Gastroesophageal sphincter (tissue), 4 donors: ENCODE results near the gene JPT1. TPM values are rescaled to one million over a fixed set of nuclear protein-coding genes. Genes with fewer than 3 reads are reported as not detected.

Source experiments
- ATAC-seq: fragments of 150-250 bp; one replicate; pipeline ENCODE4 v1.9.1; 2016; ENCODE audit warnings: mild to moderate bottlenecking, moderate library complexity
- H3K27ac ChIP-seq, 4 donors: fragments of 200-600 bp; sonication (generic) in 3 of 4; 1 replicate in 3 of 4; 2 replicates in 1 of 4; pipeline ENCODE4 v1.5.1; 2016 to 2019
- H3K27me3 ChIP-seq: fragments of 200-600 bp; sonication (generic); one replicate; pipeline ENCODE4 v1.5.1; 2019
- H3K36me3 ChIP-seq, 2 donors: fragments of 200-600 bp; sonication (generic); one replicate each; pipeline ENCODE4 v1.5.1; 2019; ENCODE audit warnings: control low read depth in 1 of 2
- H3K4me1 ChIP-seq, 3 donors: fragments of 200-600 bp; sonication (generic); 1 replicate in 2 of 3; 2 replicates in 1 of 3; pipeline ENCODE4 v1.5.1; 2016 to 2019; ENCODE audit warnings: control low read depth in 2 of 3
- H3K4me3 ChIP-seq, 2 donors: fragments of 200-600 bp; sonication (generic); one replicate each; pipeline ENCODE4 v1.5.1; 2019; ENCODE audit warnings: mild to moderate bottlenecking in 1 of 2, moderate library complexity in 1 of 2
- H3K9me3 ChIP-seq, 3 donors: fragments of 200-600 bp; sonication (generic); one replicate each; pipeline ENCODE4 v1.5.1; 2017 to 2019; ENCODE audit warnings: control low read depth in 2 of 3
- CTCF ChIP-seq, 4 experiments: fragments of 200-600 bp in 2 of 4; fragments of 450-650 bp in 2 of 4; sonication (generic) in 1 of 4; IDR thresholded peaks; one replicate each; pipeline ENCODE4 v1.5.1; 2017 to 2019; ENCODE audit warnings: antibody characterized with exemption in 4 of 4, mild to moderate bottlenecking in 2 of 4, moderate library complexity in 2 of 4
- EP300 ChIP-seq: sonication (generic); formaldehyde crosslinking; IDR thresholded peaks from one replicate; pipeline ENCODE4 v1.6.1; 2017; ENCODE audit warnings: antibody characterized with exemption, mild to moderate bottlenecking
- POLR2A ChIP-seq, 2 donors: fragments of 450-650 bp; IDR thresholded peaks; one replicate each; pipeline ENCODE4 v1.6.1; 2017; ENCODE audit warnings: antibody characterized with exemption in 2 of 2, mild to moderate bottlenecking in 2 of 2, moderate library complexity in 1 of 2
- POLR2AphosphoS5 ChIP-seq: sonication (generic); formaldehyde crosslinking; IDR thresholded peaks from one replicate; pipeline ENCODE4 v1.6.1; 2017; ENCODE audit warnings: antibody characterized with exemption
- WGBS, 2 donors: methylation state at CpG; one replicate each; pipeline ENCODE4 v1.1.5; 2018; ENCODE audit warnings: low coverage in 1 of 2; 5-methylcytosine and 5-hydroxymethylcytosine counted together
- total RNA-seq, 4 donors: library from RNA; depleted of rRNA; stranded (reverse); fragments of >200 nt; gene quantifications; one replicate each; pipeline ENCODE4 v1.1.0, GENCODE V29; 2016

Gene JPT1
- total RNA-seq, 4 donors from 2014 or later = 9.3 to 48.5 (median 25.0) TPM

DNA sequence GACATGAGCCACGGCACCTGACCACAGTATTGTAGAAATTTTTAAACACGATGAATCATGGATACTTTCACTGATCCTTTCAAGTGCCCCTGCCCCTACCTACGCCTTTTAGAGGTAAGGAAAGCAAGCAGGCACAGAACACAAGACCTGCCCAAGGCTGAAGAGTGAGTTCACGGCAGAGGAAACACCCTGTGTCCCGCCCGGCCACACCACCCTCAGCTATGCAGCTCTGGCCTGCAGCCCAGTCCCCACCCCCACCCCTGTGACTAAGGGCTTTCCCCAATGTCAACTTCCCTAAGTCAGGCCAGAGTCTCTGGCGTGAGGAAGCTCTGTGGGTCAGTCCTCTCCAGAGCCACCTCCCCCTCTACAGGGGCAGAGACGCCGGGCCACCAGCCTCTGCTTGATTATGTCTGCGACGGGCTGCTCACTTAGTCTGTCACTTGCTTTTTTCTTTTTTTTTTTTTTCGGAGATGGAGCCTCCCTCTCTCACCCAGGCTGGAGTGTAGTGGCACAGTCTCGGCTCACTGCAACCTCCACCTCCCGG is 58.2 kb downstream of the JPT1 start:
- 50 to 52% methylated on average over 7 to 11 of the region's 14 CpGs for WGBS, 2 donors
- Histone ChIP-seq H3K4me1 (peaks cover 0 to 24% (median 6%) of the 10 kb centered on the region in 3 donors), H3K27me3 (no peaks in the 10 kb centered on the region), H3K27ac (peak overlapping the region in 1 of 4 donors; percentile 12), H3K9me3 (no peaks in the 10 kb centered on the region), H3K4me3 (no peak overlapping the region), H3K36me3 (peaks cover 0 to 21% of the 10 kb centered on the region in 2 donors)
- TF ChIP-seq POLR2AphosphoS5 (no peak), EP300 (no peak), CTCF (IDR thresholded peaks at IDR 0.05) (no peak), POLR2A (IDR thresholded peaks at IDR 0.05) (no peak)
- peak; percentile 78 for ATAC-seq

GRCh38 chr17:75094871-75095399 is 59.4 kb downstream of the JPT1 start:
- peaks cover 0 to 15% of the 10 kb centered on the region in 2 donors for H3K36me3 ChIP-seq
- no peak for ATAC-seq
- no peaks in the 10 kb centered on the region for H3K9me3 ChIP-seq
- H3K4me3 ChIP-seq = no peak overlapping the region
- 46 to 93% methylated on average over 3 to 4 of the region's 16 CpGs for WGBS, 2 donors
- H3K27me3 ChIP-seq = no peaks in the 10 kb centered on the region
- TF ChIP-seq POLR2A (IDR thresholded peaks at IDR 0.05) (no peak), CTCF (IDR thresholded peaks at IDR 0.05) (no peak), POLR2AphosphoS5 (no peak), EP300 (no peak)
- peaks cover 0 to 35% (median 8%) of the 10 kb centered on the region in 3 donors for H3K4me1 ChIP-seq
- H3K27ac ChIP-seq = no peak overlapping the region

- H3K4me1 ChIP-seq = peaks cover 0 to 41% (median 13%) of the 10 kb centered on the region in 3 donors
- 83% methylated on average over 2 of the region's 18 CpGs; no CpG with 5 or more reads in 1 of the 2 donors for WGBS, 2 donors
- H3K27ac ChIP-seq = peak overlapping the region in 1 of 4 donors; percentile 19
- H3K9me3 ChIP-seq = no peaks in the 10 kb centered on the region
- TF ChIP-seq POLR2A (IDR thresholded peaks at IDR 0.05) (no peak), POLR2AphosphoS5 (no peak)
- ATAC-seq = no peak
- H3K4me3 ChIP-seq = no peak overlapping the region
- peaks cover 0 to 6% of the 10 kb centered on the region in 2 donors for H3K36me3 ChIP-seq
- H3K27me3 ChIP-seq = no peaks in the 10 kb centered on the region
Measured at GRCh38 chr17:75093548-75094158, 60.7 kb downstream of the JPT1 start.

DNA sequence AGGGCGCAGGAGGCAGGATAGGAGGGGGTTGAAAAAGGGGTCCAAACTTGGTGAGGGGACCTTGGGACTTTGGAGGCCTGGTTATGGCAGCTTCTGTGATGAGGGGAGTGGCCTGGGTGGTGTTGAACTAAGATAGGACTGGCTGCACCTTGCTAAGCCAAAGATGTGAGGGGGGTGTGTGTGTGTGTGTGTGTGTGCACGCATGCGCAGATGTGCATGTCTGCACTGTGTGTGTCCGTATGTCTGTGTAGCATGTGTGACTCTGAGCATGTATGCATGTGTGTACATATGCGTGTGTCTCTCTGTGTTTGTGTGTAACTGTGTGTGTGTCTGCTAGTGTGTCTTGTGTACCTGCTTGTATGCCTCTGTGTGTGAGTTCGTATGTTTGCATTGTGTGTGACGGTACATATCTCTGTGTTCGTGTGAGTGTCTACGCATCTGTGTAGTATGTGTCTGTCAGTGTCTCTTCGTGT is 62.4 kb downstream of the JPT1 start:
- Histone ChIP-seq H3K9me3 (no peaks in the 10 kb centered on the region), H3K27me3 (peaks cover 12% of the 10 kb centered on the region), H3K4me1 (peaks cover 0 to 57% (median 16%) of the 10 kb centered on the region in 3 donors), H3K4me3 (no peak overlapping the region), H3K36me3 (no peaks in the 10 kb centered on the region), H3K27ac (peak overlapping the region in 1 of 4 donors; percentile 51)
- WGBS, 2 donors = 81 to 91% methylated on average over 9 to 10 of the region's 10 CpGs
- TF ChIP-seq CTCF (IDR thresholded peaks at IDR 0.05) (no peak), POLR2AphosphoS5 (no peak), EP300 (no peak), POLR2A (IDR thresholded peaks at IDR 0.05) (no peak)
- no peak for ATAC-seq

DNA sequence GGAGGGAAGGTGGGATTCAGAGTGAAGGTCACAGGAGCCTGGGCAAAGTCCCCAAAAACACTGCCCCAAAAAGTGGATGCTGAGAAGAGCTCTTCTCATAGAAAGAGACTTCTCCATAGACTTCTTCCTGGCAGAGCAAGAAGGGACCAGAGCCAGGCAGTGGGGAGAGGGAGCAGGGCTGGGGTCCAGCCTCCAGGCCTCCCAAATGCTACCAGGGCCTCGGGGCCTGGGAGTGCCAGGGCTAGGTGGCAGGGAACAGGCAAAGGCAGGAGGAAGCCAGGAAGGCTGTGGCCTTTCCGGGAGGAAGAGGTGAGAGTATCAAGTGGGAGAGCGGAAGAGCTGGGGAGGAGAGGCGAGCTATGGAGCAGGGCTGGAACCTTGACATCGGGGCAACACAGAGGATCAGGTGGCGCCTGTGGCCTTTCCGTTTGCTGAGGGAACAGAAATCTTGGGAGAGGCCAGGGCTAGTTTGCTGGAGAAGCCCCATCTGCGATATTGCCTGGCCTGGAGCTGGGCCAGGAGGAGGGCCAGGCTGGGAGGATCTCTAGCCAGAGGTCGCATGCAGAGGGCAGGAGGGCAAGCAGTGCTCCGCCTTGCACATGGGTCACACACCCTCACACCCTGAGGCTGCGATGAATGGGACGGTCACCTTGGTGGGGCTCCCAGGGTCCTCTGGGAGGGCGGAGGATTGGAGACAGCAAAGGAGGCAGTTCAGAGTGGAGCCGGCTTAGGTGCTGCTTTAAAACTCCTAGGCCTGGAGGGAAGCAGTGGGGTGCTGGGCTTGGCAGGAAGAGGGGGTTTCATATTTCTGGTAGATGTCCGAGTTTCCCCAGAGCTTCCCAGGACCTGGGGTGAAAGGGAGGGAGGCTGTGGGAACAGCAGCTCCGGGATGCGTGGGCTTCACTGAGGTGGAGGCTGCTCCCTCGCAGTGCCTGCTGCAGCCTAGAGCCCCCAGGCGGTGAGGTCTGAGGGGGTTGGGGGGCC is 63.1 kb downstream of the JPT1 start:
- no peaks in the 10 kb centered on the region for H3K9me3 ChIP-seq
- 33 to 63% methylated on average over 5 to 6 of the region's 19 CpGs for WGBS, 2 donors
- H3K27ac ChIP-seq = peak overlapping the region in 3 of 4 donors; percentile 5 to 51 (median 14)
- H3K4me1 ChIP-seq = peaks cover 0 to 53% (median 16%) of the 10 kb centered on the region in 3 donors
- no peak overlapping the region for H3K4me3 ChIP-seq
- peaks cover 12% of the 10 kb centered on the region for H3K27me3 ChIP-seq
- no peak for TF ChIP-seq CTCF (IDR thresholded peaks at IDR 0.05)
- TF ChIP-seq POLR2AphosphoS5 = no peak
- TF ChIP-seq EP300 = no peak
- no peak for TF ChIP-seq POLR2A (IDR thresholded peaks at IDR 0.05)
- no peak for ATAC-seq
- H3K36me3 ChIP-seq = no peaks in the 10 kb centered on the region
